ENCODE results near the gene SHROOM3.
A peak's percentile ranks its signal among the peaks of the same experiment; 100 is the strongest.

SHROOM3 gene

GRCh38 chr4:76670631-76671030 is 235.6 kb downstream of the SHROOM3 start:
- DNase-seq = no peak

- DNase-seq = no peak
These were observed 238.3 kb downstream of the SHROOM3 start for GRCh38 chr4:76673362-76673761.

- no peak for DNase-seq
These were observed 240.0 kb downstream of the SHROOM3 start for GRCh38 chr4:76674983-76675382.

- DNase-seq = no peak
These were observed 242.7 kb downstream of the SHROOM3 start for GRCh38 chr4:76677571-76678326.

GRCh38 chr4:76679691-76680090 is 244.7 kb downstream of the SHROOM3 start:
- no peak for DNase-seq

- no peak for DNase-seq
These were observed 245.9 kb downstream of the SHROOM3 start for GRCh38 chr4:76680952-76681351.

- DNase-seq = no peak
These were observed 247.0 kb downstream of the SHROOM3 start for GRCh38 chr4:76681996-76682395.

- no peak for DNase-seq
These were observed 248.1 kb downstream of the SHROOM3 start for GRCh38 chr4:76683144-76683543.

- peak; percentile 63 for DNase-seq
These were observed 252.9 kb downstream of the SHROOM3 start for GRCh38 chr4:76687746-76688448.

- no peak for DNase-seq
These were observed 253.7 kb downstream of the SHROOM3 start for GRCh38 chr4:76688619-76689144.

- no peak for DNase-seq
These were observed 254.3 kb downstream of the SHROOM3 start for GRCh38 chr4:76689145-76689817.

- DNase-seq = peak; percentile 38
These were observed 255.2 kb downstream of the SHROOM3 start for GRCh38 chr4:76690011-76690905.

- no peak for DNase-seq
These were observed 255.9 kb downstream of the SHROOM3 start for GRCh38 chr4:76690906-76691275.

- DNase-seq = no peak
These were observed 257.0 kb downstream of the SHROOM3 start for GRCh38 chr4:76691807-76692582.

GRCh38 chr4:76692761-76693160 is 257.7 kb downstream of the SHROOM3 start:
- no peak for DNase-seq

GRCh38 chr4:76694056-76694455 is 259.0 kb downstream of the SHROOM3 start:
- DNase-seq = no peak

GRCh38 chr4:76696109-76696508 is 261.1 kb downstream of the SHROOM3 start:
- DNase-seq = no peak

- no peak for DNase-seq
These were observed 262.2 kb downstream of the SHROOM3 start for GRCh38 chr4:76697129-76697803.

GRCh38 chr4:76698141-76698540 is 263.1 kb downstream of the SHROOM3 start:
- no peak for DNase-seq

- no peak for DNase-seq
These were observed 264.8 kb downstream of the SHROOM3 start for GRCh38 chr4:76699751-76700310.
